OCI-LY3 (cell line): ENCODE data around the gene TMCO6.
"Not testable (repeated sequence)": the region's sequence is repeated elsewhere in the genome, so short reads cannot be mapped to it uniquely, and the experiment has no call there.

Experiments
- H2AFZ ChIP-seq: fragments of 200-600, 300-600 bp; shearing (Covaris generic); 2 replicates; pipeline ENCODE4 v1.6.0; 2014; ENCODE audit warnings: antibody characterized with exemption, low read depth, low read length
- H3K27ac ChIP-seq: fragments of 200-600, 300-600 bp; sonication (generic); 2 replicates; pipeline ENCODE4 v1.5.1; 2014; ENCODE audit warnings: mild to moderate bottlenecking, low read length, moderate library complexity, mixed read lengths
- H3K27me3 ChIP-seq: fragments of 200-600, 300-600 bp; sonication (generic); 2 replicates; pipeline ENCODE4 v1.6.1; 2014; ENCODE audit warnings: low read depth, low read length, mixed read lengths
- H3K36me3 ChIP-seq: fragments of 200-600, 300-600 bp; sonication (generic); replicated peaks from 2 replicates; pipeline ENCODE3; 2014; ENCODE audit warnings: low read depth, low read length, mixed read lengths
- H3K4me1 ChIP-seq: fragments of 300-600, 200-600 bp; sonication (generic); 2 replicates; pipeline ENCODE4 v1.6.1; 2014; ENCODE audit warnings: low read length, mixed read lengths
- H3K4me2 ChIP-seq: fragments of 200-600, 300-600 bp; sonication (generic); 2 replicates; pipeline ENCODE4 v1.6.1; 2014; ENCODE audit warnings: low read length, mixed read lengths
- H3K4me3 ChIP-seq: fragments of 300-600, 200-600 bp; sonication (generic); 2 replicates; pipeline ENCODE4 v1.5.1; 2014; ENCODE audit warnings: antibody characterized with exemption, mild to moderate bottlenecking, low read length, moderate library complexity
- H3K79me2 ChIP-seq: fragments of 300-600, 200-600 bp; shearing (Covaris generic); 2 replicates; pipeline ENCODE4 v1.6.1; 2014; ENCODE audit warnings: mild to moderate bottlenecking, low read length, mixed read lengths
- H3K9ac ChIP-seq: fragments of 300-600, 200-600 bp; shearing (Covaris generic); 2 replicates; pipeline ENCODE4 v1.6.0; 2014; ENCODE audit warnings: mild to moderate bottlenecking, low read length, moderate library complexity
- H3K9me3 ChIP-seq: fragments of 200-600, 300-600 bp; shearing (Covaris generic); 2 replicates; pipeline ENCODE4 v1.6.1; 2014; ENCODE audit warnings: low read length, mixed read lengths; ENCODE audit not compliant: insufficient read depth
- H4K20me1 ChIP-seq: fragments of 200-600, 300-600 bp; sonication (generic); 2 replicates; pipeline ENCODE4 v1.6.1; 2016; ENCODE audit warnings: low read length, mixed read lengths; ENCODE audit not compliant: insufficient read depth
- EZH2phosphoT487 ChIP-seq: fragments of 200-600 bp; shearing (Covaris generic); IDR thresholded peaks from 2 replicates; pipeline ENCODE4 v1.6.1; 2018; ENCODE audit warnings: antibody characterized with exemption, mixed run types, low read depth
- TF ChIP-seq, protein P1 (sequence below): fragments of 200-600, 300-600 bp; sonication (generic); IDR thresholded peaks from 2 replicates; pipeline ENCODE4 v1.5.1; 2014; ENCODE audit warnings: antibody characterized with exemption, low read length, low read depth

The TMCO6 gene

DNA sequence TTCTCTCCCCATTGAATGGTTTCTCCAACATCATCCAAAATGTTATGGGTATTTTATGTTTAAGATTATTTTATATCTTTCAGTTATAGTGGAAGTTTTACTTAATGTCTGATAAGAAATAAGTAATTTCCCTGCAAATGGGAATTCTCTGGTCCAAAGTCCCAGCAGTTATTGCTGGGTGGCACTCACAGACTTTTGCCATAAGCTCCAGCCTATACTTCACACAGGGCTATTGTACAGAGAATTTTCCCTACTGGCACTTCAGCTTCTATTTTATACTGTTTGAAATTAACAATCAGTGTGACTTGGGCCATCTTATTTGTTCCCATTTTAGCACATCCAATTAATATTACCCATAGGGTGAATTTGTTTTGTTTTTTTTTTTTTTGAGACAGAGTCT lies 39.2 kb upstream of the TMCO6 start:
- H3K9me3 ChIP-seq, result no peaks in the 10 kb centered on the region
- H3K4me3 ChIP-seq, result no peak overlapping the region
- H3K36me3 ChIP-seq, result no peaks in the 10 kb centered on the region
- H3K9ac ChIP-seq, result no peak overlapping the region
- H3K27ac ChIP-seq, result no peak overlapping the region
- H3K27me3 ChIP-seq, result no peaks in the 10 kb centered on the region
- H4K20me1 ChIP-seq, result no peaks in the 10 kb centered on the region
- TF ChIP-seq, protein P1, sequence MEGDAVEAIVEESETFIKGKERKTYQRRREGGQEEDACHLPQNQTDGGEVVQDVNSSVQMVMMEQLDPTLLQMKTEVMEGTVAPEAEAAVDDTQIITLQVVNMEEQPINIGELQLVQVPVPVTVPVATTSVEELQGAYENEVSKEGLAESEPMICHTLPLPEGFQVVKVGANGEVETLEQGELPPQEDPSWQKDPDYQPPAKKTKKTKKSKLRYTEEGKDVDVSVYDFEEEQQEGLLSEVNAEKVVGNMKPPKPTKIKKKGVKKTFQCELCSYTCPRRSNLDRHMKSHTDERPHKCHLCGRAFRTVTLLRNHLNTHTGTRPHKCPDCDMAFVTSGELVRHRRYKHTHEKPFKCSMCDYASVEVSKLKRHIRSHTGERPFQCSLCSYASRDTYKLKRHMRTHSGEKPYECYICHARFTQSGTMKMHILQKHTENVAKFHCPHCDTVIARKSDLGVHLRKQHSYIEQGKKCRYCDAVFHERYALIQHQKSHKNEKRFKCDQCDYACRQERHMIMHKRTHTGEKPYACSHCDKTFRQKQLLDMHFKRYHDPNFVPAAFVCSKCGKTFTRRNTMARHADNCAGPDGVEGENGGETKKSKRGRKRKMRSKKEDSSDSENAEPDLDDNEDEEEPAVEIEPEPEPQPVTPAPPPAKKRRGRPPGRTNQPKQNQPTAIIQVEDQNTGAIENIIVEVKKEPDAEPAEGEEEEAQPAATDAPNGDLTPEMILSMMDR, result no peak
- TF ChIP-seq EZH2phosphoT487, result no peak
- H3K4me2 ChIP-seq, result no peak overlapping the region
- no peaks in the 10 kb centered on the region for H3K4me1 ChIP-seq
- no peaks in the 10 kb centered on the region for H3K79me2 ChIP-seq
- no peak overlapping the region for H2AFZ ChIP-seq

- no peak for TF ChIP-seq EZH2phosphoT487
- TF ChIP-seq, protein P1, result no peak
- Histone ChIP-seq H2AFZ (no peak overlapping the region), H3K27ac (no peak overlapping the region)
These were observed 37.1 kb upstream of the TMCO6 start for GRCh38 chr5:140602147-140602546.

GRCh38 chr5:140603446-140603698 lies 35.9 kb upstream of the TMCO6 start:
- H3K4me3 ChIP-seq, H3K9ac ChIP-seq, H3K27me3 ChIP-seq, H3K9me3 ChIP-seq, H3K4me2 ChIP-seq, H4K20me1 ChIP-seq, H2AFZ ChIP-seq, H3K27ac ChIP-seq, H3K79me2 ChIP-seq, H3K4me1 ChIP-seq, H3K36me3 ChIP-seq: not testable (repeated sequence)

More at GRCh38 chr5:140602147-140602546, 37.1 kb upstream of the TMCO6 start:
- Histone ChIP-seq H3K79me2 (no peaks in the 10 kb centered on the region), H3K4me2 (no peak overlapping the region), H3K9ac (no peak overlapping the region), H3K9me3 (no peaks in the 10 kb centered on the region), H3K4me1 (no peaks in the 10 kb centered on the region), H3K36me3 (no peaks in the 10 kb centered on the region), H4K20me1 (no peaks in the 10 kb centered on the region), H3K27me3 (no peaks in the 10 kb centered on the region), H3K4me3 (no peak overlapping the region)

GRCh38 chr5:140603734-140604133 lies 35.5 kb upstream of the TMCO6 start:
- Histone ChIP-seq H3K27ac (no peak overlapping the region), H3K9me3 (no peaks in the 10 kb centered on the region), H3K79me2 (no peaks in the 10 kb centered on the region), H3K4me1 (no peaks in the 10 kb centered on the region), H3K4me3 (no peak overlapping the region), H3K9ac (no peak overlapping the region), H3K36me3 (no peaks in the 10 kb centered on the region), H3K4me2 (no peak overlapping the region), H2AFZ (no peak overlapping the region), H3K27me3 (no peaks in the 10 kb centered on the region), H4K20me1 (no peaks in the 10 kb centered on the region)
- TF ChIP-seq, protein P1, result no peak
- no peak for TF ChIP-seq EZH2phosphoT487

- H3K4me1 ChIP-seq, result no peaks in the 10 kb centered on the region
- no peaks in the 10 kb centered on the region for H3K9me3 ChIP-seq
- H3K4me2 ChIP-seq, result no peak overlapping the region
- H3K27me3 ChIP-seq, result no peaks in the 10 kb centered on the region
- no peak overlapping the region for H3K4me3 ChIP-seq
- H3K79me2 ChIP-seq, result no peaks in the 10 kb centered on the region
- no peak for TF ChIP-seq EZH2phosphoT487
- TF ChIP-seq, protein P1, result no peak
- H2AFZ ChIP-seq, result no peak overlapping the region
- H4K20me1 ChIP-seq, result no peaks in the 10 kb centered on the region
- H3K9ac ChIP-seq, result no peak overlapping the region
- no peaks in the 10 kb centered on the region for H3K36me3 ChIP-seq
- H3K27ac ChIP-seq, result no peak overlapping the region
These were observed 33.4 kb upstream of the TMCO6 start for GRCh38 chr5:140605879-140606278.
